CD1c-positive myeloid dendritic cell (primary cell): Measurements from ENCODE around the gene LRRC40.
A peak's percentile ranks its signal among the peaks of the same experiment; 100 is the strongest.
"Not testable (repeated sequence)": the region's sequence is repeated elsewhere in the genome, so short reads cannot be mapped to it uniquely, and the experiment has no call there.

ENCODE experiments used
- DNase-seq: peaks from one replicate; pipeline ENCODE4 v3.0.0-alpha.2; 2016; ENCODE audit errors: extremely low spot score

Gene LRRC40

GRCh38 chr1:70202173-70202758 lies 3.1 kb downstream of the LRRC40 start:
- DNase-seq = no peak

GRCh38 chr1:70200065-70200464 lies 5.3 kb downstream of the LRRC40 start:
- DNase-seq = no peak

GRCh38 chr1:70196333-70196732 lies 9.0 kb downstream of the LRRC40 start:
- DNase-seq = no peak

- no peak for DNase-seq
Measured at GRCh38 chr1:70195342-70195741, 10.0 kb downstream of the LRRC40 start.

GRCh38 chr1:70194601-70195000 lies 10.8 kb downstream of the LRRC40 start:
- no peak for DNase-seq

GRCh38 chr1:70192446-70192845 lies 12.9 kb downstream of the LRRC40 start:
- DNase-seq = not testable (repeated sequence)

- no peak for DNase-seq
Measured at GRCh38 chr1:70190180-70190579, 15.2 kb downstream of the LRRC40 start.

- DNase-seq = no peak
Measured at GRCh38 chr1:70188522-70188921, 16.9 kb downstream of the LRRC40 start.

- DNase-seq = not testable (repeated sequence)
Measured at GRCh38 chr1:70185181-70185580, 20.2 kb downstream of the LRRC40 start.

GRCh38 chr1:70171512-70171911 lies 33.9 kb downstream of the LRRC40 start:
- no peak for DNase-seq

GRCh38 chr1:70169018-70169839 lies 36.1 kb downstream of the LRRC40 start:
- no peak for DNase-seq

GRCh38 chr1:70168283-70168682 lies 37.1 kb downstream of the LRRC40 start:
- DNase-seq = no peak

GRCh38 chr1:70164350-70164749 lies 41.0 kb downstream of the LRRC40 start:
- no peak for DNase-seq

GRCh38 chr1:70156529-70157120 lies 48.8 kb downstream of the LRRC40 start:
- DNase-seq = no peak

- no peak for DNase-seq
Measured at GRCh38 chr1:70153739-70154138, 51.6 kb downstream of the LRRC40 start.

GRCh38 chr1:70150444-70150843 lies 54.9 kb downstream of the LRRC40 start:
- DNase-seq = no peak

GRCh38 chr1:70146488-70146887 lies 58.9 kb downstream of the LRRC40 start:
- DNase-seq = no peak

GRCh38 chr1:70143048-70143659 lies 62.2 kb downstream of the LRRC40 start:
- DNase-seq = no peak

GRCh38 chr1:70142075-70142474 lies 63.3 kb downstream of the LRRC40 start:
- DNase-seq = no peak

GRCh38 chr1:70140894-70141293 lies 64.5 kb downstream of the LRRC40 start:
- no peak for DNase-seq

- DNase-seq = no peak
Measured at GRCh38 chr1:70140343-70140742, 65.0 kb downstream of the LRRC40 start.

GRCh38 chr1:70134148-70134547 lies 71.2 kb downstream of the LRRC40 start:
- DNase-seq = peak; percentile 3

- no peak for DNase-seq
Measured at GRCh38 chr1:70117046-70117445, 88.3 kb downstream of the LRRC40 start.
